Measurements from ENCODE around the gene KCNMB2. TPM values are rescaled to one million over a fixed set of nuclear protein-coding genes. Genes with fewer than 3 reads are reported as not detected.

KCNMB2 gene
- total RNA-seq, 4 donors from 2014 or later, result 0.82 TPM; not detected in 3

- Histone ChIP-seq H3K9me3 (no peaks in the 10 kb centered on the region), H3K36me3 (no peaks in the 10 kb centered on the region)
- DNase-seq, result no peak
Measured at GRCh38 chr3:178699810-178700209, 163.6 kb downstream of the KCNMB2 start.

GRCh38 chr3:178703268-178703975 is 167.2 kb downstream of the KCNMB2 start:
- Histone ChIP-seq H3K36me3 (no peaks in the 10 kb centered on the region), H3K4me3 (no peak overlapping the region), H3K27me3 (no peaks in the 10 kb centered on the region), H3K27ac (no peak overlapping the region), H3K4me1 (peaks cover 0 to 4% (median 0%) of the 10 kb centered on the region in 4 donors), H3K9me3 (no peaks in the 10 kb centered on the region)
- no peak for TF ChIP-seq POLR2AphosphoS5 (IDR thresholded peaks at IDR 0.05)
- TF ChIP-seq EP300 (IDR thresholded peaks at IDR 0.05; ENCODE audit: low read depth), result no peak
- no peak for TF ChIP-seq POLR2A (IDR thresholded peaks at IDR 0.05)
- TF ChIP-seq CTCF (IDR thresholded peaks at IDR 0.05), result no peak
- no peak for DNase-seq
- 29 to 32% methylated on average over 1 of the region's 1 CpG for WGBS, 2 donors (ENCODE audit: low coverage in 1 of 2)
- intact Hi-C loops (cut with DNase I; ENCODE audit: low total_unique reads), result no loop called here
- in situ Hi-C loops (cut with MboI; ENCODE audit: low pct_ligation_motif_present in 1 of 4, low pct_unique_long_range_greater_than_20kb in 1 of 4, low sequenced_read_pairs in 3 of 4), result no loop called here

More at GRCh38 chr3:178699810-178700209, 163.6 kb downstream of the KCNMB2 start:
- Histone ChIP-seq H3K4me3 (no peak overlapping the region), H3K27me3 (no peaks in the 10 kb centered on the region), H3K27ac (no peak overlapping the region), H3K4me1 (no peaks in the 10 kb centered on the region)
- TF ChIP-seq POLR2AphosphoS5 (IDR thresholded peaks at IDR 0.05), result no peak
- TF ChIP-seq POLR2A (IDR thresholded peaks at IDR 0.05), result no peak
- TF ChIP-seq CTCF (IDR thresholded peaks at IDR 0.05), result no peak
- TF ChIP-seq EP300 (IDR thresholded peaks at IDR 0.05; ENCODE audit: low read depth), result no peak
- 14 to 70% methylated on average over 1 to 3 of the region's 3 CpGs for WGBS, 2 donors (ENCODE audit: low coverage in 1 of 2)
- in situ Hi-C loops (cut with MboI; ENCODE audit: low pct_ligation_motif_present in 1 of 4, low pct_unique_long_range_greater_than_20kb in 1 of 4, low sequenced_read_pairs in 3 of 4), result no loop called here
- intact Hi-C loops (cut with DNase I; ENCODE audit: low total_unique reads), result no loop called here

- H3K27ac ChIP-seq, result no peak overlapping the region
- H3K27me3 ChIP-seq, result no peaks in the 10 kb centered on the region
- no peaks in the 10 kb centered on the region for H3K9me3 ChIP-seq
- intact Hi-C loops (cut with DNase I; ENCODE audit: low total_unique reads) (no loop called here), in situ Hi-C loops (cut with MboI; ENCODE audit: low pct_ligation_motif_present in 1 of 4, low pct_unique_long_range_greater_than_20kb in 1 of 4, low sequenced_read_pairs in 3 of 4) (no loop called here)
- TF ChIP-seq CTCF (IDR thresholded peaks at IDR 0.05), result no peak
- TF ChIP-seq EP300 (IDR thresholded peaks at IDR 0.05; ENCODE audit: low read depth), result no peak
- no peak for TF ChIP-seq POLR2AphosphoS5 (IDR thresholded peaks at IDR 0.05)
- TF ChIP-seq POLR2A (IDR thresholded peaks at IDR 0.05), result no peak
- no peak for DNase-seq
- H3K4me3 ChIP-seq, result no peak overlapping the region
- no peaks in the 10 kb centered on the region for H3K36me3 ChIP-seq
- 67 to 72% methylated on average over 3 to 4 of the region's 4 CpGs for WGBS, 2 donors (ENCODE audit: low coverage in 1 of 2)
- peaks cover 0 to 4% (median 0%) of the 10 kb centered on the region in 4 donors for H3K4me1 ChIP-seq
Measured at GRCh38 chr3:178705925-178706324, 169.7 kb downstream of the KCNMB2 start.

GRCh38 chr3:178706411-178706810 is 170.2 kb downstream of the KCNMB2 start:
- Histone ChIP-seq H3K4me3 (no peak overlapping the region), H3K36me3 (no peaks in the 10 kb centered on the region), H3K4me1 (peaks cover 0 to 4% (median 0%) of the 10 kb centered on the region in 4 donors), H3K9me3 (no peaks in the 10 kb centered on the region), H3K27me3 (no peaks in the 10 kb centered on the region), H3K27ac (no peak overlapping the region)
- intact Hi-C loops (cut with DNase I; ENCODE audit: low total_unique reads), result no loop called here
- in situ Hi-C loops (cut with MboI; ENCODE audit: low pct_ligation_motif_present in 1 of 4, low pct_unique_long_range_greater_than_20kb in 1 of 4, low sequenced_read_pairs in 3 of 4), result no loop called here
- no peak for DNase-seq
- WGBS, 2 donors (ENCODE audit: low coverage in 1 of 2), result 92 to 98% methylated on average over 2 of the region's 2 CpGs
- TF ChIP-seq CTCF (IDR thresholded peaks at IDR 0.05) (no peak), POLR2A (IDR thresholded peaks at IDR 0.05) (no peak), EP300 (IDR thresholded peaks at IDR 0.05; ENCODE audit: low read depth) (no peak), POLR2AphosphoS5 (IDR thresholded peaks at IDR 0.05) (no peak)

Measured in transverse colon (tissue), 4 donors.